CD4-positive, alpha-beta T cell treated with Interleukin-1 beta for 1 hour (primary cell): Measurements from ENCODE around the gene GDPD5.

Source experiments
- DNase-seq, 2 donors: peaks; one replicate each; pipeline ENCODE4 v3.0.0-alpha.2; 2020 to 2022

The GDPD5 gene

DNA sequence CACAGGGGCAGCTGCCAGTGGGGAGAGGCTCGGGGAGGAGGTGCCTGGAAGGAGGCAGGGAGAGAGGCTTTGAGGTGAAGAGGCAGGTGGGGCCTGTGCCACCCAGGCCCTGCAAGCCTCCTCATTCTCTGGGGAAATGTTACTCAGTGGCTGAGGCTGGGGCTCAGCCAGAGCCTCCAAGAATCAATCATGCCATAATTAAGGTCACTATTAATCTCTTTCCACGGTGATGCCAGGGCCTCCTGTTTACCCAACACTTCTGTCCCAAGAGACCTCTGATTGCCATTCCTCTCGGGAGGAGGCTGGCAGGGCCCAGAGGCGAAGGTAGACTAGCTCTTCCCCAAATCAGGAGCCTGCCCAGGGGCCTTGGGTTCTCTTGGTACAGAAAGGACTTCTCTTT, 38.4 kb downstream of the GDPD5 start:
- no peak for DNase-seq

DNA sequence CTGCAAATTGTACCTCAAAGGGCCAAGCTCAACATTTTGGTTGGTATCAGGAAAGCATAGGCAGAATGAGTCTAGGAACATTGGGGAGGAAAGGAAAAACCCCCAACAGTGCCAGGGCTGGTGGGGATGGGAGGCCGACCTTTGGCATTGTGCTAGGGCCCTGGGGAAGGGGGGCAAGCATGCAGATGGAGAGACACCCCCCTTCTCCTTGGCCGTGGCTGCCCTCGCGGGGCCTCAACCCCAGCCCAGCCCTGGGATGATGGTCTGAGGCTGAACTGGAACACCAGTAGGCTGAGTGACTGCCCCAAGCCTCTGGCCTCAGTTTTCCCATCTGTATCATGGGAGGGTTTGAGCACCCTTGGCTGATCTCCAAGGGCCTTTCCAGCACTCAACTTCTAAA, 40.0 kb downstream of the GDPD5 start:
- DNase-seq = no peak

DNA sequence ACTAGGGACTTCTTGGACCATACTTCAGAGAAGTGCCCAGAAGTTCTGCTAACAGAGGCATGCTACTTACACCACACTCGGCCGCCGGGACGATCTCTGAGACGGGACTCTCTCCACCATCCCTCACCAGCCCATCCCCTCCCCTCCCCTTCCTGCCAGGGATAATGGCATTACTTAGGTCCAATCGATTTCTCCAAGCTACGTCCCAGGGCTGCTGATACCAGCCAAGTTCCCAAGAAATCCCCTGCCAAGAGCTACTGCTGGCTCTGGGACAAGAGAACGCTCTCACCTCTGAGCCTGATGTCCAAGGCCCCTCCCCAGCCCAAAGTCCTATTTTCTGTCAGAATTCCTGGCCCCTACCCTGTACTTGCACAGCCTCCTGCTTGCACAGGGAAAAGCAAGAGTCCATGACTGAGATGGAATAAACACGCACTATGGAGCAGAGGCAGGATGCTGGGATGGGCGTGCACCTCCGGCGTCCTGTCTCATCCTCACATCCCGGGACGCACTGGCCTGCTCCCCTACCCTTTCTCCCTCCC, 42.7 kb downstream of the GDPD5 start:
- DNase-seq = no peak

DNA sequence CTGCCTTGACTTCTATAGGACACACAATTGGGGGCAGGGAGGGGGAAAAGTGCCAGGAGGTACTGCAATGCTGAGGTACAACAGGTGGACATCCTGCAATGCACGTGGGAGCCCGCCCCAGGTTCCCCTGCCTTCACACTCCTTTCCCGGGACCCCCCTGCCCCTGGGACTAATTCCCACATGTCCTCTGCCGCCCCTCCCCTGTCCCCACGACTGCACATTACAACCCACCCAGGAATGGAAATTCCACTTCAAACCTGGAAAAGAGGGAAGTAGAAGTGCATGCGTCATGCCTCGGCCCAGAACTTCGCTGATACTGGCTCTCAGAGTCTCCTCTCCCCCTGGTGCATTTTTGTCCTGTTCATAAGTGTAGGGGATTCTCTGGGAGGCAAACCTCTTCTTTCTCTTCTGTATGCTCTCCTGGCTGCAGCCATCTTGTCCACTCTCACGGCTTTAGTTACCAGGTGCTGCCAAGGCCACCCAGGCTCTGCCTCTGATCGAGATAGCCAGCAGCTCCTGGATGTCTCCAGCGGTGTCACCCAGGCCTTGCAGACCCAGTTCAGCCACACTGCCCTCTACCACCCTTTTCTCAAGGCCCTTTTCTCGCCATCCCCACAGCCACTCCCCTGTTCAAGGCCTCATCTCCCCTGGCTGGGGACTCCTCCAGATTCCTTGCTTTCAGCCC, 43.7 kb downstream of the GDPD5 start:
- DNase-seq = no peak

DNA sequence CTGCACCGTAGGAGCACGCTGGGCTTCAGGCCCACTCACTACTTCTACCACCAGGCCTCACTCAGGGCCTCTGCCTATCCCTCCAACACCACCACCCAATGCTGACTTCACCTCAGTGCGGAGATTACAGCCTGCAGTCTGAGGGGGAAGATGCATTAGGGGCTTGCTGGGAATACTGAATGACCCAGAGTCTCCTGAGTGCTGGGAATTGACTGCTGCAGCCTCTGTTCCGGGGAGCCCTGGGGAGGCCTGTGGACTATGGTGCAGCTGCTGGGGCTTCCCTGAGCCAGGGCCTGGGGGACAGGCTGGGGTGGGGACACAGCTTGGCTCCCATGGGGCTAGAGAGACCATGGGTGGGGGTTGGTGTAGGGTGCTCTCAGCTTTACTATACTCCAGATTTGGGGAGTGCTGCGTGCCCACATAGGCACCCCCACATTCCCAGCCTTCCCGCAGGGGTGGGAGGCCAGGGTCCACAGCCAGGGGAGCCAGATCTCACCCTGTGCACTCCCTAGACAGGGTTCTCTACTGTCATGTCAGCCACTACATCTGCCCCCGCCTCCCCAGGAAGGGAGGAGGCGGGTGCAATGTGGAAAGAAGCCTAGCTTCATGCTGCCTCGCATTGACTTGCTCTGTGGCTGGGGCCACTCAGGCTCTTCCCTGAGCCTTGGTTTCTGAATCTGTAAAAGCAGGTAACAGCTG, 44.4 kb downstream of the GDPD5 start:
- no peak for DNase-seq

DNA sequence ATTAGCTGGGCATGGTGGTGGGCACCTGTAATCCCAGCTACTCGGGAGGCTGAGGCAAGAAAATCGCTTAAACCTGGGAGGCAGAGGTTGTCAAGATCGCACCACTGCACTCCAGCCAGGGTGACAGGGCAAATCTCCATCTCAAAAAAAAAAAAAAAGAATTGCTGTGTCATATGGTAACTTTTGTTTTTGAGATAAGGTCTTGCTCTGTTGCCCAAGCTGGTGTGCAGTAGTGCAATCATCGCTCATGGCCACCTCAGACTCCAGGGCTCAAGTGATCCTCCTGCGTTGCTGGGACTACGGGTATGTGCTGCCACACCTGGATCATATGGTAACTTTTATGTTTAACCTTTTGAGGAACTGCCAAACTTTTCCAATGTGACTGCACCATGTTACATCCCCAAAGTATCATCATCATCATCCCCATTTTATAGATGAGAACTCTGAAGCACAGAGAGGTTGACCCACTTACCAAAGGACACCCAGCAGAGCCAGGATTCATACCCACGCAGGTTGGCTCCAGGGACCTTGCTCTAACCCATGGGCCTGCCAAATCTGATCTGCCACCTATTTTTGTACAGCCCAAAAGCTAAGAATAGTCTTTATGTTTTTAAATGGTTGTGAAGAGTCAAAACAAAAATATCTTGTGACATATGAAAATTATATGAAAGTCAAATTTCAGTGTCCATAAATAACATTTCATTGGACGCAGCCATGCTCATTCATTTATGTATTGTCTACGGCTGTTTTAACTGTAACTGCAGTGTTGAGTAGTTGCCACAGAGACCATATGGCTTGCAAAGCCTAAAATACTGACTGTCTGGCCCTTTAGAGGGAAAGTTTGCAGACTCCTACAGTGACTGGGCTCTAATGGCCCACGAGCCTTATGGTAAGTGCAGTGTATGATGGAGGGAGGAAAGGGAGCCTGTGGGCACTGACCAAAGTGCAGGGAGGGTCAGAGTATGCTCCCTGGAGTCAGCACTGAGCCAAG, 45.3 kb downstream of the GDPD5 start:
- no peak for DNase-seq

DNA sequence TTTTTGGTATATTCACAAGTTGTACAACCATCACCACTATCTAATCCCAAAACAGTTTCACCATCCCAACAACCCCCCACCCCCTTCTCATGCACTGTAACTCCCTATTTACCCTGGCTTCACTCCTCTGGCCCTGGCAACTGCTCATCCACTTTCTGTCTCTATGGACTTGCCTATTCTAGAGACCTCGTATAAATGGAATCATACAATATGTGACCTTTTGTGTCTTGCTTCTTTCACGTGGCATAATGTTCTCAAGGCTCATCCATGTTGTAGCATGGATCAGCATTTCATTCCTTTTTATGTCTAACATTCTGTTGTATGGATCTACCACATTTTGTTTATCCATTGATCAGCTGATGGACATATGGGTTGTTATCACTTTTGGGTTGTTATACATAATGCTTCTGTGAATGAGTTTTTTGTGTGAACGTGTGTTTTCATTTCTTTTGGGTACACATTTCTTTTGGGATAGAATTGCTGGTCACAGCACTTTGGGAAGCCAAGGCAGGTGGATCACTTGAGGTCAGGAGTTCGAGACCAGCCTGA, 46.1 kb downstream of the GDPD5 start:
- no peak for DNase-seq

DNA sequence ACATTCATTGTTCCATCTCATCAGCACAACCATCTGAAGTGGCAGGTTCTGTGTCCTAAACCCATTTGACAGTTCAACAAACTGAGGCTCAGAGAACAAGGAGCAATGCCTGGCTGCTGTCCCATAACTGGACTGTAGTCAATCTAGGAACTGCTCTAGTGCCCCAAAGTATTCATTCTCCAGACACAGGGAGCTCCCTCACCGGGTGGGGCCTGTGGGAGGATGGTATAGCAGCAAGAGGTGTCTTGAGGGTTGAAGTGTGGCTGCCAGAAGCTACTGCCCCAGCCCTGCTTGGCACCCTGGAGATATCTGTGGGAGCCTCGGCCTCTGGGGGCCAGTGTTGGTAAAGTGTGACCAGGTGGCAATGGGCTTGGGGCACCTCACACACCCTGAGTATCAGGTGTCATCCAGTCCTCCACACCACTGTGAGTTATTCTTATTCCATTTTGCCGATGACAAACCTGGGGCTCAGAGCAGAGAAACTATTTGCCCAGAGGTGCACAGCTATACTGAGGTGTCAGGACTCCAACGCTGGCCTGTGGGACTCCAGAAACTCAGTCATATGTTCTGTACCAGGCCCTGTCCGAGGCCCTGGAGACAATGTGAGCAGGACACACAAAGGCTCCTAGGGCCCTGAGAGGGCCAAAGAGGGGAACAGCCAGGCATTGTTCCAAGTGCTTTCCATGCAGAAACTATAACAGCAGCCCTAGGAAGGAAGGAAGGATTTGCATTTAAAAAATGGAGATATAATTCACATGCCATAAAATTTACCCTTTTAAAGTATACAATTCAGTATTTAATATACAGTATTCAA, 46.8 kb downstream of the GDPD5 start:
- no peak for DNase-seq

DNA sequence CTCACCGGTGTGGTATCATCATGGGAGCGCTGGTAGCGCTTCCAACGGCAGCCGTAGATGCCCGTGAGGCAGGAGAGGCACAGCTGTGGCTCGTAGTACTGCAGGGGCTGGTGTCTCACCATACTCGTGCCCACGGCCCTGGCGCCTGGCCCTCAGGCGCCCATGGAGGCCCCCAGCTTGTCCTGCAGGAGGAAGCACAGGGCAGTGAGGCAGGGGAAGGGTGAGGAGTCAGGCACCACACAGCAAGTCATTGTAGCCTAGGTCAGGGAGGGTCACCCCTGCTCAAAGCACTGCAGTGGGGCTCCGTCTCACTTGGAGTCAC, 48.2 kb downstream of the GDPD5 start:
- no peak for DNase-seq

DNA sequence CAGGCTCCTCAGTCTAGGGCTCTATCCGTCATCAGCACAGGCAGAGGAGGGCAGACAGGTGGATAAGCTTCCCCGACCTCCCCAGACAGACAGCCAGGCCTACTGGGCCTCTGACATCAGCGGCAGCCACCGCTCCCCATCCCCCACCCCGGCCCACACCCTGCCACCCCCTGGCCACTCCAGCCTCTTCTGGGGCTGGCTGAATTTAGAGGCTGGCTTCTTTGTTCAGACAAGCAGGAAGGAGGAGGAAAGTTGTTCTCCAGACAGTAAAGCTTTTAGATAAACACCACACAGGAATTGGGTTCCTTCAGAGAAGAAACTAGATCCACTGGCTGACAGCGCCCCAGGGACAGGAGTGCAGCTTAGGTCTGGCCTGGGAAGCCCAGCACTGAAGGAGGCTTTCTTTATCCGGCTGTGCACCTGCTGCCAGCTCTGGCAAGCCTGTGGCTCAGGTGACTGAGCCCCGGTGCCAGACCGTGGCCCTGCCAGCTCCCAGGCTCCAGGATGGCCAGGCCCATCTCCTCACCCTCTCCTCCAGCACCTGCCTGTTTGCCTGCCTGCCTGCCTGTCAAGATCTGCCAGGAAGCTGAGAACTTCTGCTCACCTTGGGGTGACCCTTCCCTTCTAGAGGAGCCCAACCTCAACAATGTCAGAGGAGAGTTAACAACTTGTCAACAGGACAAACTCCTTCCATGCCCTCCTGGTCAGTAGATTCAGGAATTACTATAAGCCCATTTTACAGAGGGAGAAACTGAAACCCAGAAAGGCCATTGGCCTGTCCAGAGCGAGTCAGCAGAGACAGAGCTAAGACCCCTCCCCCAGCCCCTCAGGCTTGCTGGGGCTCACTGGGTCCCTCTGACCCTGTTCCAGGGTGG, 48.8 kb downstream of the GDPD5 start:
- no peak for DNase-seq

DNA sequence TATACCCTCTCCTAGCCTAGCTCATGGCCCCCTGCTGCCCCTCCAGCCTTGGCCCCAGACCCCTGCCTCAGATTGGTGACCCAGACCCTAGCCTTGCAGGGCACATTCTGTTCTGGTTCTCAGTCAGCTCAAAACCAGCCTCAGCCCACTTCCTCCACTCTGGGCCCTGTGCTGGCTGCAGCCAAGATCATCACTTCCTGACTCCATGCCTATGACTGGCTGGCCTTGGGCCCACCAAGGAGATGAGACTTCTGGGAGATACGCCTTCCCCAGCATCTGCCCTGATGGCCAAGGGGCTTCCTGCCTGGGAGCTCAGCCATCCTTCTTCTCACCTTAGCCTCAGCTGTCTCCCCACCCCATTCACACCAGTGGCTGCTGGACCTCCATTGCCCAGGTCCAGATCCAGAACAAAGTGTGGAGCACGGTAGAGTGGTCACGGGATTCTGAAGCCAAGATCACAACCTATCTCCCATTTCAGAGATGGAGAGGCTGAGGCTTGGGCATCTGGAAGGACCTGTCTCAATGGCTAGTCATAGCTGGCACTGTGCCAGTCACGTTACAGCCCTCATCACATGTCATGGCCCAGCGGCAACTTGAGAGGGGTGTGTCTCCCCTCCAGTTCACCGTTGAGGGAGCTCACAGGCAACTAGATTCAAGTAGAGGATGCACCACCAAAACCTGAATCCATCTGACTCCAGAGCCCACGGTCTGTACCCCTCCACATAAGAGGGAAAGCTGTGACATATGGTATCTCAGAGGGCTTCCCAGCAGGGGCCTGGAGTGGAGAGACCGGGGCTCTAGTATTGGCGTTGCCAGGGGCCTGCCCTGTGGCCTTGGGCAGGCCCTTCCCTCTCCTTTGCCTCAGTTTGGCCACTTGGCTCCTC, 49.7 kb downstream of the GDPD5 start:
- DNase-seq = peak; percentile 6 to 9

DNA sequence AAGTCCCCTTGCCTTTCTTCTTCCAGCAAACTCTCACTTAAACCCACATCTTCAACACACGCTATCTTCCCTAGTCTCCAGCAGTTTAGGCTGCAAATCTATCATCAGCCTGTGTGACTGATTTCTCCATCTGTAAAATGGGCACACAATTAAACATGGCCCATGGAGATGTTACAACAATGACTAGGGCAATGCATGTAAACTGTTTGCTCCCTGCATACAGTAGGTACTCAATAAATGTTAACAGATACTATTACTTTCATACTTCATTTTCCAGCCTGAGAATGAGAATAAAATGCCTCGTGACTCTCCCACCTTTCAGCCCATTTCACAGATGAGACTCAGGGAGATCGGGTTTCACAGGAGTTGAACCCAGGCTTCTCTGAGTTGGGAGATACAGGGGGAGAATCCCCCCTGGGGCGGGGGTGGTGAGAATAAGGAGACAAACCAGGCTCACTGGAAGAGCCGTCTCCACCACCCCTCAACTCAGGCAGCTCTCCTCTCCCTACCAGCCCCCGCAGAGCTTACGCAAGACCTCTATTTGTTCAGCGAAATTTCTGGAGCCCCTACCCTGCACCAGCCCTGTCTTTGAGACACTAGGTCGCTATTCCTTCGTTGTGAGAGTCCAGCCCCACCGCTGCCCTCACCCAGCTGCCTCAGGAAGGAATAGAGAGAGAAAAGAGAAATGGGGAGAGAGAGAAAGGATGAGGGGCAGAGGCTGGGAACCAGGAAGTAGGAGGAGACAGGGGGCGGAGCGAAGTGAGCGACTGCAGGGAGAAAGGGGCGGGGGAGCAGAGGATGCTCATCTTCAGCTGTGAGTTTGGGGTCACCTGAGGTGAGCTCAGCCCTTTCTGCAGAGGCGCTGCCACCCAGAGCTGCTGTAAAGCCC, 50.6 kb downstream of the GDPD5 start:
- peak; percentile 58 to 61 for DNase-seq

DNA sequence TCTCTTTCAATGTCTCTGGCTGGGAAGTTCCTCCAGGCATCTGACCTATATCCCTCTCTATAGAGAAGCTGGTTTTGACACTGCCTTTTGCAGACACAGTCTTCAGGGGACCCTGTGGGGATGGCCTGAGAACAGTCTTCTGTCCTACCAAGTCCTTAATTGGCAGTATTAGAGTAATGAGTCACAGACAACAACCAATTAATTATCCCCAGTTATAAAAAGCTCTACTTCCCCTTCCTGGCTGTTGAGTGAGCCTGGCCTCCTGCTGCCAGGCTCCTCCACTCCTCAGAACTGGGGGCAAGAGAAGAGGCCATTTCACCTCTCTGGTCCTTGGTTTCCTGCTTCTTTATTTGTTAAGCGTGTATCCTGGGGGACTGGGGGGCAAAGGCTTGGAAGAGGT, 51.5 kb downstream of the GDPD5 start:
- DNase-seq = no peak

DNA sequence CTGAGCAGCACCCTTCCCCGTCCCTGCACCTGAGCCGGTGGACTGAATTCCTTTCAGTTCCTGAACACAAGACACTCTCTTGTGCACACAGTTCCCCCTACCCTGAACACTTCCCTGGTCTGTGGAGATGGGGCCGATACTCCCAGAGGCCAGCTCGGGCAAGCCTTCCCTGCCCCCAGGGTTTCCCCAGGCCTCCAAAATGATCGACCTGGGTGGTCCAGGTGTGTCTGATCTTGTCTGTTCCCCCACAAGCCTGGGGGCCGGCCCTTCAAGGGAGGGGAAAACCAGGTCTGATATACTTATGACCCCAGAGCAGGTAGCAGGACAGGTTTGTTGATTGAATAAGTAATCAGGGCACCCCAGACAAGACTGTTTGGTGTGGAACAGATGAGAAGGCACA, 52.1 kb downstream of the GDPD5 start:
- no peak for DNase-seq

DNA sequence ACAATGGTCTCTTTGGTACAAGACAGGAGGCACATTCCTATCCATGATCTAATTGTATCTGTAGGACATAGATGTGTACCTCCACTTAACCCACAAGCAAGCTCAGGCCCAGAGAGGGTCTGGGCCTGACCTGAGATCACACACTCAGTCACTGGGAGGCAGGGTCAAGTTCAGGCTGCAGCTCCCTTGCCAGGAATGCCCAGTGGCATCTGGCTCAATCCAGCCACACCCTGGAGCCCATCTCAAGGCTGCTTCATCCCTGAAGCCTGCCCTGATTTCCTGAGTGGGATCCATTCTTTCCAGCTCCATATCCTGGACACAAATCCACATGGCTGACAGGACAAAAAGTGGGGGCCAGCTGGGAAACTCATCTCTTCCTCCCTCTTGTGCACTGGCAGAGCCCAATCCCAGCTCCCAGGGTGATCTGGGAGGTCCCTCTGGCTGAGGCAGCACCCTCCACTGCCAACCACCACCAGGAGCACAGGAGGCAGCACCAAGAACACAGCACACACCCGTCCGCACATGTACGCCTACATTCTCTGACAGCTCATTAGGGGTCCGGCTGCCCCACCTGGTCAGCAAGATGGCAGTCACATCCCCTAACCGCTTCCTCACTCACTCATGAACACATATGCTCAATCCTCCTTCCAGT, 53.5 kb downstream of the GDPD5 start:
- no peak for DNase-seq

DNA sequence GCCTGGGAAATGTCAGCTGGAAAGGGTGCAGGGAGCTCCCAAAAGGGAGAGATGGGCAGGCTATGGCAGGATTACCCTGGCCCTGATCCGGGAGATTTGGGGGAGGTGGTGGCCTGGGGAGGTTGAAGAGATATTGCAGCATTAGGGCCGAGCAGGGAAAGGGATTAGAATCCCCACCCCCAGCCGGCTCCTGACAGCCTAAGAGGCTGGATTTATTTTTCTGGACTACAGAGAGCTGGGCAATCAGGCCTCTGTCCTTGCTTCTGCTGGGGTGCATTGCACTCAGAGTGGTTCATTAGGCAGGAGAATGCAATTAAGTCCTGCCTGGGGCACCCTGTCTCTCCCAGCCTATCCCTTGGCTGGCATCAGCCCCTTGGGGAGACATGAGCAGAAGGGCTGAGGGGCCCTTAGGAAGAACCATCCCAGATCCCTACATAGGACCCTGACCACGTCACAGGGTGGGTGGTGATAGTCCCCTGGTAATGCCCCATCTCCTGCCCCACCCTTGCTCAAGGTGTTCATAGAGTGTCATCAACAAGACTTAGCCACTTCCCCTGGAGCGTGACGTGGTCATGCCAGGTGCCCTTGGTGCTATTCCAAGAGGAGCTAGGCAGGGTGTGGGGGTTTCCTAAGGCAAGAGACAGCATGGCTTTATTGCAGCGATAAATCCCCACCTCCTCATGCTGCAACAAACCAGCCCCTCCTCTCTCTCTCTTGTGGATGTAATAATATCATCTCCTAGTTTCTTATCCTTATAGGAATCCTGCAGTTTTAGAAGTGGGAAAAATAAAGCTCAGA, 54.4 kb downstream of the GDPD5 start:
- no peak for DNase-seq

DNA sequence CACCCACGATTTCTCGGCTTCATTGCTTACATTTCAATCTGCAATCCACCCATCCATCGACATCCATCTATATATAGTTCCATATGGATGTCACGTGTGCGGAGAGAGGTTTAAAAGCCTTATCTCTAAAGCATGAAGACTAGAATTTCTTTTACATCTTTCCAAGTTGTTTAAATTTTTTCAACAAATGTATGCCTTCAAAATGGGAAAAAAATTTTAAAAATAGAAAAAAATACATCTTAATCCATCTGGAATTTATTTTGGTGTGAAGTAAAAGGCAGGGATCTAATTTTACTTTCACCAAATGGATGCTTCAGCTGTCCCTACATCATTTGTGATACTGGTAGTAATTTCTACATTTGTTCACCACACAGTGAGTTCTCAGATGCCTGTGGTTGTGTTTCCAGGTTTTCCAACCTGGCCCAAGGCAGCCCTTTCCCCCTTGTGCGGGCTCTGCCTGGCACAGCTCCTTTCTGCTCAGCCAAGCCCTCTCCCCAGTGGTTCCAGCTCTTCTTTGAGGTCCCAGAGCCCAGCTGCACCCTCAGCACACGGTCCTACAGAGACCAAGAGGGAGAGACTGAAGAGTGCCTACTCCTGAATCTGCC, 55.2 kb downstream of the GDPD5 start:
- DNase-seq = no peak
